Peyer's patch (tissue), 4 donors: ENCODE results near the gene ITGAL.

ENCODE experiments used
- POLR2A ChIP-seq, 2 donors: fragments of 450-650 bp; IDR thresholded peaks; one replicate each; pipeline ENCODE4 v1.5.1; 2017; ENCODE audit warnings: antibody characterized with exemption in 2 of 2, mild to moderate bottlenecking in 2 of 2, moderate library complexity in 2 of 2
- TF ChIP-seq, protein P1 (sequence below), 6 experiments: fragments of 450-650 bp in 4 of 6; fragments of 200-600 bp in 2 of 6; sonication (generic) in 1 of 6; IDR thresholded peaks; one replicate each; pipeline ENCODE4 v1.5.1; 2017 to 2019; ENCODE audit warnings: antibody characterized with exemption in 6 of 6, mild to moderate bottlenecking in 3 of 6, moderate library complexity in 1 of 6

DNA sequence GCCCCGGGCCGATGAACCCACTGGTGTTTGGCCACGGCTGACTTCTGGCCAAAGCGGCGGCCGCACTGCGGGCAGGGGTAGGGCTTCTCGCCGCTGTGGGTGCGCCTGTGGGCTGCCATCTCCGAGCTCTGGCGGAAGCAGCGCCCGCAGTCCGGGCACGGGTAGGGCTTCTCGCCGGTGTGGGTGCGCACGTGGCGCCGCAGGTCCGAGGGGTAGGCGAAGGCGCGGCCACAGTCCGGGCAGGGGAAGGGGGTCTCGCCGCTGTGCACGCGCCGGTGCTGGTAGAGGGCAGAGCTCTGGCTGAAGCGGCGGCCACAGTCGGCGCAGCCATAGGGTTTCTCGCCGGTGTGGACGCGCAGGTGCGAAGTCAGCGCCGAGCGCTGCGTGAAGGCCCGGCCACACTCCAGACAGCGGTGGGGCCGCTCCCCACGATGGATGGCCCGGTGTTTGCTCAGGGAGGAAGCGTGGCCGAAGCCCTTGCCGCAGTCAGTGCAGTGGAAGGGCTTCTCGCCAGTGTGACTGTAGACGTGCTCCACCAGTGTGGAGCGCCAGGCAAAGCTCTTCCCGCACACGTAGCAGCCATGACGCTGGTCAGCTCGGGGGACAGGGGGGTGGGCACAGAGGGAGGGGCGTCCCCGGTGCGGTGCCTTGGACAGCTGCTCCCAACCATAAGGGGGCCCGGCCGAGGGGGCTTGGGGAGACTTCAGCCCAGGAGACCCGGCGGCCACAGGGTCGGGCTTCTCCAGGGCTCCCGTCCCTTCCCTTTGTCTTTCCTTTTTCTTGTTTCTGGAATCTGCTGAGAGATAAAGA lies 83.0 kb downstream of the ITGAL start:
- TF ChIP-seq POLR2A (IDR thresholded peaks at IDR 0.05): no peak
- TF ChIP-seq, protein P1, sequence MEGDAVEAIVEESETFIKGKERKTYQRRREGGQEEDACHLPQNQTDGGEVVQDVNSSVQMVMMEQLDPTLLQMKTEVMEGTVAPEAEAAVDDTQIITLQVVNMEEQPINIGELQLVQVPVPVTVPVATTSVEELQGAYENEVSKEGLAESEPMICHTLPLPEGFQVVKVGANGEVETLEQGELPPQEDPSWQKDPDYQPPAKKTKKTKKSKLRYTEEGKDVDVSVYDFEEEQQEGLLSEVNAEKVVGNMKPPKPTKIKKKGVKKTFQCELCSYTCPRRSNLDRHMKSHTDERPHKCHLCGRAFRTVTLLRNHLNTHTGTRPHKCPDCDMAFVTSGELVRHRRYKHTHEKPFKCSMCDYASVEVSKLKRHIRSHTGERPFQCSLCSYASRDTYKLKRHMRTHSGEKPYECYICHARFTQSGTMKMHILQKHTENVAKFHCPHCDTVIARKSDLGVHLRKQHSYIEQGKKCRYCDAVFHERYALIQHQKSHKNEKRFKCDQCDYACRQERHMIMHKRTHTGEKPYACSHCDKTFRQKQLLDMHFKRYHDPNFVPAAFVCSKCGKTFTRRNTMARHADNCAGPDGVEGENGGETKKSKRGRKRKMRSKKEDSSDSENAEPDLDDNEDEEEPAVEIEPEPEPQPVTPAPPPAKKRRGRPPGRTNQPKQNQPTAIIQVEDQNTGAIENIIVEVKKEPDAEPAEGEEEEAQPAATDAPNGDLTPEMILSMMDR (IDR thresholded peaks at IDR 0.05): no peak
